HepG2 (cell line): ENCODE data around the gene HDGFL2. TPM values are rescaled to one million over a fixed set of nuclear protein-coding genes. Genes with fewer than 3 reads are reported as not detected.

Source experiments
- BCLAF1 ChIP-seq: fragments of 450-650 bp; IDR thresholded peaks from 2 replicates; pipeline ENCODE4 v1.6.1; 2017; ENCODE audit warnings: mild to moderate bottlenecking
- CCDC6 ChIP-seq: sonication (generic); formaldehyde crosslinking; IDR thresholded peaks from 2 replicates; pipeline ENCODE4 v1.8.1; 2022; ENCODE audit warnings: mild to moderate bottlenecking, missing genetic modification reagents, moderate library complexity
- DZIP1 ChIP-seq: sonication (generic); formaldehyde crosslinking; IDR thresholded peaks from 2 replicates; pipeline ENCODE4 v1.5.0; 2020; ENCODE audit warnings: mild to moderate bottlenecking, missing genetic modification reagents
- FOSL2 ChIP-seq: sonication (generic); formaldehyde crosslinking; IDR thresholded peaks from 2 replicates; pipeline ENCODE4 v1.4.0; 2020; ENCODE audit warnings: missing genetic modification reagents
- HOMEZ ChIP-seq: IDR thresholded peaks from 2 replicates; pipeline ENCODE4 v1.6.1; 2016; ENCODE audit warnings: low read depth
- PAWR ChIP-seq: sonication (generic); formaldehyde crosslinking; IDR thresholded peaks from 2 replicates; pipeline ENCODE4 v1.4.0; 2020; ENCODE audit warnings: missing genetic modification reagents, mild to moderate bottlenecking, borderline replicate concordance
- SIX4 ChIP-seq: sonication (generic); formaldehyde crosslinking; IDR thresholded peaks from 2 replicates; pipeline ENCODE4 v1.4.0; 2020; ENCODE audit warnings: missing genetic modification reagents
- SRSF9 ChIP-seq: fragments of 200-400 bp; formaldehyde crosslinking; IDR thresholded peaks from 2 replicates; pipeline ENCODE4 v1.6.1; 2018; ENCODE audit warnings: borderline replicate concordance, mild to moderate bottlenecking, low read depth, low read length; ENCODE audit not compliant: insufficient read depth, poor library complexity, severe bottlenecking
- SRY ChIP-seq: sonication (generic); formaldehyde crosslinking; IDR thresholded peaks from 2 replicates; pipeline ENCODE4 v1.8.0; 2022; ENCODE audit warnings: mild to moderate bottlenecking, missing genetic modification reagents
- ZBTB44 ChIP-seq: sonication (generic); formaldehyde crosslinking; IDR thresholded peaks from 2 replicates; pipeline ENCODE4 v1.4.0; 2020; ENCODE audit warnings: missing genetic modification reagents
- ZNF263 ChIP-seq: sonication (generic); formaldehyde crosslinking; IDR thresholded peaks from 2 replicates; pipeline ENCODE4 v1.4.0; 2020; ENCODE audit warnings: missing genetic modification reagents
- ZNF441 ChIP-seq: sonication (generic); formaldehyde crosslinking; IDR thresholded peaks from 2 replicates; pipeline ENCODE4 v1.7.0; 2021; ENCODE audit warnings: missing genetic modification reagents, borderline replicate concordance
- ZNF501 ChIP-seq: sonication (generic); formaldehyde crosslinking; IDR thresholded peaks from 2 replicates; pipeline ENCODE4 v1.5.1; 2020; ENCODE audit warnings: mild to moderate bottlenecking, moderate library complexity, missing genetic modification reagents
- ZNF530 ChIP-seq: sonication (generic); formaldehyde crosslinking; IDR thresholded peaks from 2 replicates; pipeline ENCODE4 v1.5.0; 2020; ENCODE audit warnings: low read depth, mild to moderate bottlenecking, missing genetic modification reagents
- ZNF552 ChIP-seq: sonication (generic); formaldehyde crosslinking; IDR thresholded peaks from 2 replicates; pipeline ENCODE4 v1.9.0; 2022; ENCODE audit warnings: missing genetic modification reagents, mild to moderate bottlenecking, borderline replicate concordance
- ZNF678 ChIP-seq: sonication (generic); formaldehyde crosslinking; IDR thresholded peaks from 2 replicates; pipeline ENCODE4 v1.4.0; 2020; ENCODE audit warnings: mild to moderate bottlenecking, missing genetic modification reagents
- ZUFSP ChIP-seq: sonication (generic); formaldehyde crosslinking; IDR thresholded peaks from 2 replicates; pipeline ENCODE4 v1.9.0; 2021; ENCODE audit warnings: missing genetic modification reagents, mild to moderate bottlenecking, borderline replicate concordance
- polyA plus RNA-seq, 8 experiments: library from polyadenylated mRNA; depleted of rRNA in 3 of 8; stranded (reverse) in 7 of 8; unstranded in 1 of 8; fragments of >200 nt; fragmentation: Illumina TruSeq in 4 of 8; extraction: Trizol in 4 of 8; gene quantifications; 2 replicates each; pipeline versions ENCODE4 v1.2.1 to v1.2.3, GENCODE V29; 2011 to 2016; ENCODE audit warnings: low read depth in 4 of 8, missing spikeins in 1 of 8, mixed read lengths in 1 of 8; ENCODE audit not compliant: insufficient read depth in 1 of 8
- total RNA-seq, 5 experiments: library from RNA; depleted of rRNA; stranded (reverse); fragments of >200 nt; fragmentation: Illumina TruSeq; extraction: Trizol; gene quantifications; 2 replicates each; pipeline ENCODE4 v1.2.3, GENCODE V29; 2016; ENCODE audit warnings: low read depth in 1 of 5

The HDGFL2 gene
- total and polyA plus RNA-seq, 2 of the 13 experiments (the other 11 are each of a cell fraction or from before 2014, with no cell fraction given) = 20.0 to 51.1 TPM

- TF ChIP-seq ZUFSP (CRISPR knock-in tag) (no peak), PAWR (no peak), SIX4 (CRISPR knock-in tag) (no peak), CCDC6 (CRISPR knock-in tag) (no peak), ZNF678 (CRISPR knock-in tag) (no peak), FOSL2 (CRISPR knock-in tag) (0 out of 2 replicates have a peak, but pooled peaks have one; percentile 9), ZNF530 (CRISPR knock-in tag) (no peak), DZIP1 (CRISPR knock-in tag) (no peak), ZNF501 (CRISPR knock-in tag) (peak; percentile 59; the same call in 1 of the 2 replicates), SRY (CRISPR knock-in tag) (no peak), ZNF441 (no peak), ZBTB44 (no peak), ZNF263 (CRISPR knock-in tag) (no peak), HOMEZ (CRISPR knock-in tag) (no peak), BCLAF1 (no peak), SRSF9 (no peak), ZNF552 (no peak)
These were observed 63.0 kb downstream of the HDGFL2 start, which contains the start of gene PLIN5 (continued) for GRCh38 chr19:4534836-4535658.
